SJSA1 (cell line): ENCODE data around the gene MYT1. TPM values are rescaled to one million over a fixed set of nuclear protein-coding genes. Genes with fewer than 3 reads are reported as not detected.
"Not testable (repeated sequence)": the region's sequence is repeated elsewhere in the genome, so short reads cannot be mapped to it uniquely, and the experiment has no call there.

Experiments
- DNase-seq, 2 experiments: peaks; one replicate each; pipeline ENCODE4 v3.0.0-alpha.2; 2015 to 2020; ENCODE audit warnings: low spot score in 2 of 2, low read depth in 1 of 2
- H3K27ac ChIP-seq: fragments of 250-450 bp; sonication (Bioruptor Pico); 2 replicates; pipeline ENCODE4 v1.5.1; 2020; ENCODE audit warnings: mild to moderate bottlenecking, moderate library complexity
- H3K27me3 ChIP-seq: fragments of 250-450 bp; sonication (Bioruptor Pico); replicated peaks from 2 replicates; pipeline ENCODE4 v1.5.1; 2020; ENCODE audit warnings: mild to moderate bottlenecking, moderate library complexity
- H3K36me3 ChIP-seq: fragments of 250-450 bp; sonication (Bioruptor Pico); 2 replicates; pipeline ENCODE4 v1.5.1; 2020; ENCODE audit warnings: mild to moderate bottlenecking
- H3K4me1 ChIP-seq: fragments of 250-450 bp; sonication (Bioruptor Pico); replicated peaks from 2 replicates; pipeline ENCODE4 v1.6.1; 2021; ENCODE audit warnings: mild to moderate bottlenecking
- H3K4me3 ChIP-seq: fragments of 250-450 bp; sonication (Bioruptor Pico); 2 replicates; pipeline ENCODE4 v1.5.1; 2020; ENCODE audit warnings: mild to moderate bottlenecking
- H3K9me3 ChIP-seq: fragments of 250-450 bp; sonication (Bioruptor Pico); replicated peaks from 2 replicates; pipeline ENCODE4 v1.5.1; 2020; ENCODE audit warnings: mild to moderate bottlenecking
- total RNA-seq: library from RNA; depleted of rRNA; stranded (reverse); fragments of >200 nt; shearing (Covaris generic); gene quantifications from 2 replicates; pipeline ENCODE4 v1.2.3, GENCODE V29; 2014

MYT1 gene
- total RNA-seq, 1 experiment from 2014 or later = not detected

GRCh38 chr20:64268174-64268573, 103.9 kb downstream of the MYT1 start:
- no peak overlapping the region for H3K4me3 ChIP-seq
- H3K9me3 ChIP-seq = no peaks in the 10 kb centered on the region
- DNase-seq = no peak
- H3K36me3 ChIP-seq = no peaks in the 10 kb centered on the region
- no peaks in the 10 kb centered on the region for H3K27me3 ChIP-seq
- no peak overlapping the region for H3K27ac ChIP-seq
- no peaks in the 10 kb centered on the region for H3K4me1 ChIP-seq

- Histone ChIP-seq H3K27ac (no peak overlapping the region), H3K36me3 (no peaks in the 10 kb centered on the region), H3K9me3 (no peaks in the 10 kb centered on the region), H3K27me3 (no peaks in the 10 kb centered on the region), H3K4me3 (no peak overlapping the region), H3K4me1 (no peaks in the 10 kb centered on the region)
- no peak for DNase-seq
These were observed 105.6 kb downstream of the MYT1 start for GRCh38 chr20:64269604-64270411.

GRCh38 chr20:64271636-64272035, 107.4 kb downstream of the MYT1 start:
- Histone ChIP-seq H3K36me3 (no peaks in the 10 kb centered on the region), H3K9me3 (no peaks in the 10 kb centered on the region), H3K27me3 (no peaks in the 10 kb centered on the region), H3K4me1 (no peaks in the 10 kb centered on the region), H3K27ac (no peak overlapping the region), H3K4me3 (no peak overlapping the region)
- no peak for DNase-seq

- Histone ChIP-seq H3K27ac (no peak overlapping the region), H3K9me3 (no peaks in the 10 kb centered on the region), H3K36me3 (no peaks in the 10 kb centered on the region), H3K4me1 (0 out of 2 replicates have a peak, but pooled peaks cover under 1% of the 10 kb centered on the region), H3K4me3 (no peak overlapping the region), H3K27me3 (no peaks in the 10 kb centered on the region)
- DNase-seq = no peak
These were observed 108.9 kb downstream of the MYT1 start for GRCh38 chr20:64273109-64273508.

GRCh38 chr20:64276817-64277216, 112.6 kb downstream of the MYT1 start:
- Histone ChIP-seq H3K9me3 (no peaks in the 10 kb centered on the region), H3K4me1 (0 out of 2 replicates have a peak, but pooled peaks cover 3% of the 10 kb centered on the region), H3K27ac (no peak overlapping the region), H3K36me3 (no peaks in the 10 kb centered on the region), H3K4me3 (no peak overlapping the region), H3K27me3 (no peaks in the 10 kb centered on the region)
- no peak for DNase-seq

- Histone ChIP-seq H3K27ac (no peak overlapping the region), H3K4me1 (0 out of 2 replicates have a peak, but pooled peaks cover 3% of the 10 kb centered on the region), H3K27me3 (no peaks in the 10 kb centered on the region), H3K9me3 (no peaks in the 10 kb centered on the region), H3K36me3 (no peaks in the 10 kb centered on the region), H3K4me3 (no peak overlapping the region)
- no peak for DNase-seq
These were observed 113.5 kb downstream of the MYT1 start for GRCh38 chr20:64277571-64278316.

- 0 out of 2 replicates have a peak, but pooled peaks cover 3% of the 10 kb centered on the region for H3K4me1 ChIP-seq
- H3K36me3 ChIP-seq = no peaks in the 10 kb centered on the region
- no peak overlapping the region for H3K4me3 ChIP-seq
- no peaks in the 10 kb centered on the region for H3K9me3 ChIP-seq
- no peaks in the 10 kb centered on the region for H3K27me3 ChIP-seq
- DNase-seq = no peak
- H3K27ac ChIP-seq = no peak overlapping the region
These were observed 114.0 kb downstream of the MYT1 start for GRCh38 chr20:64278317-64278681.

GRCh38 chr20:64279826-64280459, 115.7 kb downstream of the MYT1 start:
- Histone ChIP-seq H3K4me3 (no peak overlapping the region), H3K4me1 (0 out of 2 replicates have a peak, but pooled peaks cover 3% of the 10 kb centered on the region), H3K27me3 (peaks cover 6% of the 10 kb centered on the region), H3K9me3 (no peaks in the 10 kb centered on the region), H3K27ac (no peak overlapping the region), H3K36me3 (no peaks in the 10 kb centered on the region)
- DNase-seq = no peak

GRCh38 chr20:64280460-64280843, 116.2 kb downstream of the MYT1 start:
- Histone ChIP-seq H3K4me3 (no peak overlapping the region), H3K27me3 (peaks cover 6% of the 10 kb centered on the region), H3K9me3 (no peaks in the 10 kb centered on the region), H3K4me1 (0 out of 2 replicates have a peak, but pooled peaks cover 3% of the 10 kb centered on the region), H3K36me3 (no peaks in the 10 kb centered on the region), H3K27ac (no peak overlapping the region)
- no peak for DNase-seq

GRCh38 chr20:64283646-64284045, 119.4 kb downstream of the MYT1 start:
- Histone ChIP-seq H3K27ac (no peak overlapping the region), H3K9me3 (peaks cover 3% of the 10 kb centered on the region; the same call in 1 of the 2 replicates), H3K27me3 (peaks cover 6% of the 10 kb centered on the region), H3K36me3 (no peaks in the 10 kb centered on the region), H3K4me1 (no peaks in the 10 kb centered on the region), H3K4me3 (no peak overlapping the region)
- no peak for DNase-seq

- DNase-seq = peak in 1 of 2 experiments; percentile 23
- H3K36me3 ChIP-seq, H3K9me3 ChIP-seq, H3K4me3 ChIP-seq, H3K27ac ChIP-seq, H3K27me3 ChIP-seq, H3K4me1 ChIP-seq: not testable (repeated sequence)
These were observed 121.6 kb downstream of the MYT1 start for GRCh38 chr20:64285579-64286446.

- not testable (repeated sequence) for H3K36me3 ChIP-seq, H3K27ac ChIP-seq, H3K4me3 ChIP-seq, DNase-seq, H3K4me1 ChIP-seq, H3K27me3 ChIP-seq, H3K9me3 ChIP-seq
These were observed 122.4 kb downstream of the MYT1 start for GRCh38 chr20:64286447-64287263.

- H3K27me3 ChIP-seq, H3K4me3 ChIP-seq, H3K9me3 ChIP-seq, H3K4me1 ChIP-seq, H3K36me3 ChIP-seq, H3K27ac ChIP-seq, DNase-seq: not testable (repeated sequence)
These were observed 123.0 kb downstream of the MYT1 start for GRCh38 chr20:64287264-64287590.
